K562 (cell line): ENCODE data around the gene PCK1. TPM values are rescaled to one million over a fixed set of nuclear protein-coding genes. Genes with fewer than 3 reads are reported as not detected.

Experiments
- ATAC-seq: fragments of 200-7000 bp; cut with Tn5 transposase; 3 replicates; pipeline ENCODE4 v1.9.1; 2020; ENCODE audit warnings: moderate library complexity
- BruUV-seq: library from RNA; stranded (reverse); fragments of 400-500 nt; replicated peaks from 2 replicates; lab custom pipeline; 2021; lab: Mats Ljungman, UMichigan
- CTCF ChIA-PET: fragments of 300-600 bp; formaldehyde crosslinking; extraction: SDS; loops from one replicate; lab custom pipeline; 2021; ENCODE audit warnings: low intra/inter-chr PET ratio; lab: Yijun Ruan, JAX
- POLR2A ChIA-PET: fragments of 300-600, 350-650 bp; sonication (Branson Sonifier 250); formaldehyde crosslinking; extraction: SDS; loops from one replicate; lab custom pipeline; 2021; ENCODE audit warnings: antibody characterized with exemption, inconsistent platforms; lab: Yijun Ruan, JAX
- DNase-seq, 4 experiments: peaks; one replicate each; pipeline versions ENCODE4 v3.0.0 to v3.0.0-alpha.2; 2011 to 2018; ENCODE audit warnings: low spot score in 3 of 4, mixed read lengths in 3 of 4; ENCODE audit errors: extremely low read depth in 1 of 4
- FAIRE-seq: peaks from 2 replicates; lab custom pipeline; 2011; peaks lifted over from hg19 to GRCh38; lab: Jason Lieb, UNC
- H2AFZ ChIP-seq: 2 replicates; pipeline ENCODE4 v1.6.0; 2011; ENCODE audit warnings: low read depth, low read length, control low read depth, inconsistent platforms
- H3K27ac ChIP-seq: fragments of 200-600 bp; 3 replicates; pipeline ENCODE4 v1.8.0; 2011; ENCODE audit warnings: low read depth, mild to moderate bottlenecking, control low read depth, inconsistent platforms, low read length, moderate library complexity, mixed read lengths; ENCODE audit errors: extremely low read depth
- H3K27me3 ChIP-seq, 2 experiments: fragments of 300-600 bp in 1 of 2; 2 replicates in 1 of 2; 3 replicates in 1 of 2; pipeline versions ENCODE4 v1.6.0 to v1.8.0; 2011; ENCODE audit warnings: inconsistent platforms in 2 of 2, low read length in 2 of 2, mild to moderate bottlenecking in 1 of 2, mixed read lengths in 1 of 2, moderate library complexity in 1 of 2; ENCODE audit not compliant: control insufficient read depth in 2 of 2, insufficient read depth in 2 of 2
- H3K36me3 ChIP-seq: fragments of 300-600 bp; 3 replicates; pipeline ENCODE4 v1.8.0; 2011; ENCODE audit warnings: mild to moderate bottlenecking, low read length, inconsistent platforms; ENCODE audit not compliant: control insufficient read depth, insufficient read depth
- H3K4me1 ChIP-seq, 2 experiments: fragments of 200-600 bp in 1 of 2; replicated peaks in 1 of 2; 2 replicates in 1 of 2; 3 replicates in 1 of 2; pipeline versions ENCODE4 v1.5.1 to v1.8.0; 2011; ENCODE audit warnings: inconsistent platforms in 2 of 2, low read length in 2 of 2, mild to moderate bottlenecking in 1 of 2, mixed read lengths in 1 of 2, moderate library complexity in 1 of 2; ENCODE audit not compliant: control insufficient read depth in 2 of 2, insufficient read depth in 2 of 2
- H3K4me2 ChIP-seq: 2 replicates; pipeline ENCODE4 v1.6.1; 2011; ENCODE audit warnings: low read length, control low read depth, inconsistent platforms, mixed read lengths; ENCODE audit not compliant: insufficient read depth
- H3K4me3 ChIP-seq: fragments of 200-600 bp; sonication (generic), shearing (Covaris generic); 2 replicates; pipeline ENCODE4 v1.5.1; 2016; ENCODE audit warnings: control low read depth, inconsistent platforms
- H3K79me2 ChIP-seq: fragments of 200-600 bp; 3 replicates; pipeline ENCODE4 v1.8.0; 2011; ENCODE audit warnings: low read length, inconsistent platforms; ENCODE audit not compliant: control insufficient read depth, insufficient read depth
- H3K9ac ChIP-seq, 2 experiments: 2 replicates each; pipeline versions ENCODE4 v1.6.0 to v1.6.1; 2011; ENCODE audit warnings: low read depth in 2 of 2, low read length in 2 of 2, control low read depth in 1 of 2, inconsistent platforms in 1 of 2, mild to moderate bottlenecking in 1 of 2, mixed read lengths in 1 of 2; ENCODE audit not compliant: insufficient read depth in 1 of 2
- H3K9me1 ChIP-seq: one replicate; pipeline ENCODE4 v1.6.0; 2011; ENCODE audit warnings: inconsistent platforms, mild to moderate bottlenecking, low read length, moderate library complexity; ENCODE audit not compliant: control insufficient read depth, insufficient read depth
- H3K9me3 ChIP-seq: replicated peaks from 2 replicates; pipeline ENCODE4 v1.5.1; 2011; ENCODE audit warnings: low read depth, low read length, inconsistent platforms; ENCODE audit not compliant: control insufficient read depth, insufficient read depth
- H4K20me1 ChIP-seq: replicated peaks from 2 replicates; pipeline ENCODE4 v1.6.1; 2011; ENCODE audit warnings: low read length, inconsistent platforms, mixed read lengths; ENCODE audit not compliant: control insufficient read depth, insufficient read depth
- CBFA2T3 ChIP-seq: fragments of 450-650 bp; IDR thresholded peaks from 2 replicates; pipeline ENCODE4 v1.6.1; 2017
- DPF2 ChIP-seq: fragments of 450-650 bp; IDR thresholded peaks from 2 replicates; pipeline ENCODE4 v1.6.1; 2016
- KAT8 ChIP-seq: fragments of 450-650 bp; IDR thresholded peaks from 2 replicates; pipeline ENCODE4 v1.6.1; 2016; ENCODE audit warnings: low read depth, mild to moderate bottlenecking
- KDM1A ChIP-seq, 2 experiments: fragments of 450-650 bp; IDR thresholded peaks; 2 replicates each; pipeline ENCODE4 v1.6.1; 2016; ENCODE audit warnings: mild to moderate bottlenecking in 2 of 2
- SPI1 ChIP-seq: IDR thresholded peaks from 2 replicates; pipeline ENCODE4 v1.6.1; 2011; ENCODE audit warnings: low read depth, low read length, control low read depth, borderline replicate concordance
- ZBTB7A ChIP-seq: IDR thresholded peaks from 2 replicates; pipeline ENCODE4 v1.6.1; 2011; ENCODE audit warnings: low read depth, mild to moderate bottlenecking, low read length, moderate library complexity, borderline replicate concordance; ENCODE audit not compliant: control insufficient read depth
- ZKSCAN8 ChIP-seq: fragments of 200-800 bp; sonication (Bioruptor generic); IDR thresholded peaks from 2 replicates; pipeline ENCODE4 v1.6.1; 2016; ENCODE audit warnings: missing genetic modification characterization, missing compliant biosample characterization
- ZNF263 ChIP-seq: sonication (generic); formaldehyde crosslinking; IDR thresholded peaks from 2 replicates; pipeline ENCODE4 v1.8.0; 2022; ENCODE audit warnings: mild to moderate bottlenecking, missing genetic modification reagents, borderline replicate concordance
- WGBS: fragments of 100-300 bp; shearing (Covaris generic); methylation state at CpG from one replicate; pipeline ENCODE4 v1.1.6; 2016; ENCODE audit warnings: low coverage, mixed read lengths; ENCODE audit not compliant: insufficient coverage; ENCODE audit errors: missing lambda C conversion rate; 5-methylcytosine and 5-hydroxymethylcytosine counted together
- in situ Hi-C: fragments of 300-500 bp; cut with MboI; formaldehyde crosslinking; loops from 4 replicates; pipeline ENCODE4 v1.15.0; 2018; ENCODE audit warnings: inconsistent platforms, mixed read lengths
- intact Hi-C: fragments of 100-400 bp; cut with micrococcal nuclease; formaldehyde crosslinking; loops from 2 replicates; pipeline ENCODE4 v1.14.2; 2022
- polyA plus RNA-seq, 8 experiments: library from polyadenylated mRNA; depleted of rRNA in 4 of 8; stranded (reverse) in 5 of 8; unstranded in 3 of 8; fragments of >200 nt; fragmentation: Nextera tagmentation in 2 of 8; fragmentation: Illumina TruSeq in 1 of 8; extraction: Ambion mirVana in 2 of 8; extraction: Trizol in 1 of 8; gene quantifications; 2 replicates each; pipeline versions ENCODE4 v1.2.1 to v1.2.3, GENCODE V29; 2011 to 2014; ENCODE audit warnings: inconsistent platforms in 1 of 8, missing spikeins in 1 of 8
- total RNA-seq, 7 experiments: library from RNA; depleted of rRNA in 6 of 7; stranded (reverse); fragments of >200 nt in 6 of 7; fragmentation: Illumina TruSeq in 2 of 7; extraction: Trizol in 2 of 7; gene quantifications; 2 replicates each; pipeline versions ENCODE4 v1.2.1 to v1.2.3, GENCODE V29; 2011 to 2021; ENCODE audit warnings: low replicate concordance in 1 of 7
- TF ChIP-seq, protein P1 (sequence below): IDR thresholded peaks from 2 replicates; pipeline ENCODE4 v1.6.1; 2011; ENCODE audit warnings: borderline replicate concordance, low read depth, mild to moderate bottlenecking, moderate library complexity, low read length; ENCODE audit not compliant: insufficient read depth, poor library complexity, severe bottlenecking
- TF ChIP-seq, protein P2 (sequence below), 3 experiments: IDR thresholded peaks in 2 of 3; conservative IDR thresholded peaks in 1 of 3; 2 replicates each; pipeline ENCODE4 v1.5.1; 2011 to 2012; ENCODE audit warnings: low read length in 3 of 3, mild to moderate bottlenecking in 3 of 3, control low read depth in 2 of 3, improper control_type of control experiment in 1 of 3, inconsistent platforms in 1 of 3, low read depth in 1 of 3, mixed read lengths in 1 of 3, moderate library complexity in 1 of 3; ENCODE audit not compliant: insufficient read depth in 2 of 3
- TF ChIP-seq, protein P3 (sequence below), 3 experiments: fragments of 200-800 bp in 1 of 3; sonication (Bioruptor generic) in 1 of 3; sonication (generic) in 1 of 3; formaldehyde crosslinking in 1 of 3; IDR thresholded peaks; 2 replicates each; pipeline versions ENCODE4 v1.6.1 to v1.8.0; 2016 to 2022; ENCODE audit warnings: mild to moderate bottlenecking in 2 of 3, missing compliant biosample characterization in 2 of 3, missing genetic modification characterization in 2 of 3, missing genetic modification reagents in 1 of 3
- TF ChIP-seq, protein P4 (sequence below): fragments of 250-450 bp; sonication (Bioruptor Pico); IDR thresholded peaks from 2 replicates; pipeline ENCODE4 v1.4.0; 2020; ENCODE audit warnings: borderline replicate concordance

The PCK1 gene
- total and polyA plus RNA-seq, 9 of the 15 experiments (the other 6 are each of a cell fraction or from before 2014, with no cell fraction given): 0.05 to 0.73 (median 0.15) TPM

DNA sequence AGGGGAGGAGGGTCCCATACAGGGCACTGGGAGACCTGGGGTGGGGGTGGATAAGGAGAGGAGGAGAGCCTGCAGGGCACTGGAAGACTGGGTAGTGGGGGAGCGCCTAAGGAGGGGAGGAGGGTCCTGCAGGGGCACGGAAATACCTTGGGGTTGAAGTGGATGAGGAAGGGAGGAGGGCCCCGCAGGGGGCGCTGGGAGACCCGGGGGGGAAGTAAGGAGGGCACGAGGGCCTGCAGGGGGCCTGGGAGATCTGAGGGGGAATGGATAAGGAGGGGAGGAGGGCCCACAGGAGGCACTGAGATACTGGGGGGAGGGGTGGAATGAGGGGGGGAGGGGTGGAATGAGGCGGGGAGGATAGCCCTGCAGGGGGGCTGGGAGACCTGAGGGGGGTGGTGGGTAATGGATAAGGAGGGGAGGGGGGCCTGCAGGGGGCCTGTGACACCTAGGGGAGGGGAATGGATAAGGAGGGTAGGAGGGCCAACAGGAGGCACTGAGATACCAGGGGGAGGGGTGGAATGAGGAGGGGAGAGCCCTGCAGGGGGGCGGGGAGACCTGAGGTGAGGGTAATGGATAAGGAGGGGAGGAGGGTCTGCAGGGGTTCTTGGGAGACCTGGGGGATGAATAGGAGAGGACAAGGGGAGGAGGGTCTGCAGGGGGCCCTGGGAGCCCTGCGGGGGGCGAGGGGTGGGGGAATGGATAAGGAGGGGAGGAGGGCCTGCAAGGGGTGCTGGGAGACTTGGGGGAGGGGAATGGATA is 35.4 kb upstream of the PCK1 start:
- Histone ChIP-seq H3K9me3 (no peaks in the 10 kb centered on the region), H3K36me3 (peaks cover 35% of the 10 kb centered on the region), H2AFZ (peak overlapping the region; percentile 68), H4K20me1 (0 out of 2 replicates have a peak, but pooled peaks cover 9% of the 10 kb centered on the region), H3K79me2 (peaks cover 45% of the 10 kb centered on the region), H3K4me3 (peak overlapping the region; percentile 37), H3K4me2 (peak overlapping the region; percentile 59), H3K27me3 (no peaks in the 10 kb centered on the region), H3K4me1 (peaks cover 27 to 32% of the 10 kb centered on the region in 2 experiments; a peak in 4 of 5 replicates), H3K27ac (peak overlapping the region; percentile 93), H3K9ac (peak overlapping the region; percentile 42 to 69; a peak in 2 of 4 replicates), H3K9me1 (no peaks in the 10 kb centered on the region)
- BruUV-seq: no TSS peak
- CTCF ChIA-PET: interaction anchor here (0.5 to 4.9 kb wide), 10 partner anchors 11 to 684 kb away, joined by 3 to 103 read pairs (median 4); no protein-coding TSS in a partner anchor
- intact Hi-C loops: loop anchor here (1.0 kb wide), 2 partner anchors 69 to 685 kb away; no protein-coding TSS in a partner anchor
- POLR2A ChIA-PET: no interaction called here
- no CpG with 5 or more reads among the region's 10 CpGs for WGBS
- FAIRE-seq (no peak), ATAC-seq (peak; percentile 45), DNase-seq (peak; percentile 67 to 90 (median 78))
- in situ Hi-C loops: loop anchor here (10.0 kb wide), 1 partner anchor 679 kb away; no protein-coding TSS in a partner anchor
- TF ChIP-seq ZBTB7A: peak; percentile 85
- TF ChIP-seq, protein P1, sequence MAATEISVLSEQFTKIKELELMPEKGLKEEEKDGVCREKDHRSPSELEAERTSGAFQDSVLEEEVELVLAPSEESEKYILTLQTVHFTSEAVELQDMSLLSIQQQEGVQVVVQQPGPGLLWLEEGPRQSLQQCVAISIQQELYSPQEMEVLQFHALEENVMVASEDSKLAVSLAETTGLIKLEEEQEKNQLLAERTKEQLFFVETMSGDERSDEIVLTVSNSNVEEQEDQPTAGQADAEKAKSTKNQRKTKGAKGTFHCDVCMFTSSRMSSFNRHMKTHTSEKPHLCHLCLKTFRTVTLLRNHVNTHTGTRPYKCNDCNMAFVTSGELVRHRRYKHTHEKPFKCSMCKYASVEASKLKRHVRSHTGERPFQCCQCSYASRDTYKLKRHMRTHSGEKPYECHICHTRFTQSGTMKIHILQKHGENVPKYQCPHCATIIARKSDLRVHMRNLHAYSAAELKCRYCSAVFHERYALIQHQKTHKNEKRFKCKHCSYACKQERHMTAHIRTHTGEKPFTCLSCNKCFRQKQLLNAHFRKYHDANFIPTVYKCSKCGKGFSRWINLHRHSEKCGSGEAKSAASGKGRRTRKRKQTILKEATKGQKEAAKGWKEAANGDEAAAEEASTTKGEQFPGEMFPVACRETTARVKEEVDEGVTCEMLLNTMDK: peak; percentile 72
- TF ChIP-seq KDM1A (IDR thresholded peaks at IDR 0.05): peak in 1 of 2 experiments; percentile 42; a peak in 2 of 4 replicates
- no peak for TF ChIP-seq ZKSCAN8
- TF ChIP-seq ZNF263: 0 out of 2 replicates have a peak, but pooled peaks have one; percentile 12
- TF ChIP-seq DPF2: 0 out of 2 replicates have a peak, but pooled peaks have one; percentile 47
- peak; percentile 41; the same call in 1 of the 2 replicates for TF ChIP-seq SPI1
- TF ChIP-seq, protein P2, sequence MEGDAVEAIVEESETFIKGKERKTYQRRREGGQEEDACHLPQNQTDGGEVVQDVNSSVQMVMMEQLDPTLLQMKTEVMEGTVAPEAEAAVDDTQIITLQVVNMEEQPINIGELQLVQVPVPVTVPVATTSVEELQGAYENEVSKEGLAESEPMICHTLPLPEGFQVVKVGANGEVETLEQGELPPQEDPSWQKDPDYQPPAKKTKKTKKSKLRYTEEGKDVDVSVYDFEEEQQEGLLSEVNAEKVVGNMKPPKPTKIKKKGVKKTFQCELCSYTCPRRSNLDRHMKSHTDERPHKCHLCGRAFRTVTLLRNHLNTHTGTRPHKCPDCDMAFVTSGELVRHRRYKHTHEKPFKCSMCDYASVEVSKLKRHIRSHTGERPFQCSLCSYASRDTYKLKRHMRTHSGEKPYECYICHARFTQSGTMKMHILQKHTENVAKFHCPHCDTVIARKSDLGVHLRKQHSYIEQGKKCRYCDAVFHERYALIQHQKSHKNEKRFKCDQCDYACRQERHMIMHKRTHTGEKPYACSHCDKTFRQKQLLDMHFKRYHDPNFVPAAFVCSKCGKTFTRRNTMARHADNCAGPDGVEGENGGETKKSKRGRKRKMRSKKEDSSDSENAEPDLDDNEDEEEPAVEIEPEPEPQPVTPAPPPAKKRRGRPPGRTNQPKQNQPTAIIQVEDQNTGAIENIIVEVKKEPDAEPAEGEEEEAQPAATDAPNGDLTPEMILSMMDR (IDR thresholded peaks at IDR 0.05 in 2 of 3, conservative IDR thresholded peaks at IDR 0.05 in 1 of 3; ENCODE audit: insufficient read depth in 2 of 3, low read depth in 1 of 3, low read length in 3 of 3): peak in 2 of 3 experiments; percentile 37 to 50; a peak in 4 of 6 replicates
- TF ChIP-seq, protein P3, sequence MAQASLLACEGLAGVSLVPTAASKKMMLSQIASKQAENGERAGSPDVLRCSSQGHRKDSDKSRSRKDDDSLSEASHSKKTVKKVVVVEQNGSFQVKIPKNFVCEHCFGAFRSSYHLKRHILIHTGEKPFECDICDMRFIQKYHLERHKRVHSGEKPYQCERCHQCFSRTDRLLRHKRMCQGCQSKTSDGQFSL (CRISPR knock-in tag; IDR thresholded peaks at IDR 0.05): peak; percentile 46; the same call in 1 of the 2 replicates
- TF ChIP-seq, protein P3 (tag; IDR thresholded peaks at IDR 0.05): no peak
- TF ChIP-seq CBFA2T3: 0 out of 2 replicates have a peak, but pooled peaks have one; percentile 10
- no peak for TF ChIP-seq KAT8
- TF ChIP-seq, protein P4, sequence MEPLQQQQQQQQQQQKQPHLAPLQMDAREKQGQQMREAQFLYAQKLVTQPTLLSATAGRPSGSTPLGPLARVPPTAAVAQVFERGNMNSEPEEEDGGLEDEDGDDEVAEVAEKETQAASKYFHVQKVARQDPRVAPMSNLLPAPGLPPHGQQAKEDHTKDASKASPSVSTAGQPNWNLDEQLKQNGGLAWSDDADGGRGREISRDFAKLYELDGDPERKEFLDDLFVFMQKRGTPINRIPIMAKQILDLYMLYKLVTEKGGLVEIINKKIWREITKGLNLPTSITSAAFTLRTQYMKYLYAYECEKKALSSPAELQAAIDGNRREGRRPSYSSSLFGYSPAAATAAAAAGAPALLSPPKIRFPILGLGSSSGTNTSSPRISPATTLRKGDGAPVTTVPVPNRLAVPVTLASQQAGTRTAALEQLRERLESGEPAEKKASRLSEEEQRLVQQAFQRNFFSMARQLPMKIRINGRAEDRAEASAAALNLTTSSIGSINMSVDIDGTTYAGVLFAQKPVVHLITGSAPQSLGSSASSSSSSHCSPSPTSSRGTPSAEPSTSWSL: no peak
